Measurements from ENCODE around the gene ATP23.

- TF ChIP-seq CTCF (IDR thresholded peaks at IDR 0.05) (no peak), POLR2A (IDR thresholded peaks at IDR 0.05) (no peak)
Measured at GRCh38 chr12:57905812-57906475, 35.4 kb upstream of the ATP23 start.
